A673 (cell line): ENCODE measurements around the gene DLX1. TPM values are rescaled to one million over a fixed set of nuclear protein-coding genes. Genes with fewer than 3 reads are reported as not detected.
A peak's percentile ranks its signal among the peaks of the same experiment; 100 is the strongest.

ENCODE experiments used
- BruUV-seq: library from RNA; stranded (reverse); fragments of 400-500 nt; replicated peaks from 2 replicates; lab custom pipeline; 2021; lab: Mats Ljungman, UMichigan
- CTCF ChIA-PET: fragments of 300-600 bp; sonication (Branson Sonifier 250); formaldehyde crosslinking; loops from one replicate; lab custom pipeline; 2022; ENCODE audit warnings: antibody characterized with exemption; lab: Charles Lee
- POLR2A ChIA-PET: fragments of 300-600 bp; sonication (Branson Sonifier 250); formaldehyde crosslinking; loops from one replicate; lab custom pipeline; 2022; ENCODE audit warnings: antibody characterized with exemption; ENCODE audit not compliant: low non-redundant PET; lab: Charles Lee
- DNase-seq: peaks from one replicate; pipeline ENCODE4 v3.0.0-alpha.2; 2015; ENCODE audit warnings: low spot score
- H3K27ac ChIP-seq: fragments of 200-600 bp; sonication (generic); 2 replicates; pipeline ENCODE4 v1.5.1; 2016; ENCODE audit warnings: mixed run types, low read depth, mild to moderate bottlenecking, mixed read lengths, antibody characterized with exemption, low read length; ENCODE audit not compliant: poor library complexity, severe bottlenecking
- H3K27me3 ChIP-seq: fragments of 200-600 bp; sonication (generic); replicated peaks from 2 replicates; pipeline ENCODE4 v1.6.1; 2017; ENCODE audit warnings: mixed run types, low read depth, mild to moderate bottlenecking, mixed read lengths, antibody characterized with exemption, low read length; ENCODE audit not compliant: insufficient read depth, poor library complexity
- H3K36me3 ChIP-seq: fragments of 200-600 bp; sonication (generic); 2 replicates; pipeline ENCODE4 v1.6.1; 2016; ENCODE audit warnings: mixed run types, mild to moderate bottlenecking, mixed read lengths, antibody characterized with exemption, low read length; ENCODE audit not compliant: insufficient read depth, poor library complexity, severe bottlenecking
- H3K4me1 ChIP-seq: fragments of 200-600 bp; sonication (generic); 2 replicates; pipeline ENCODE4 v1.6.1; 2017; ENCODE audit warnings: mixed run types, mild to moderate bottlenecking, mixed read lengths, antibody characterized with exemption, low read length; ENCODE audit not compliant: insufficient read depth, poor library complexity, severe bottlenecking
- H3K4me3 ChIP-seq: fragments of 200-600 bp; sonication (generic); 2 replicates; pipeline ENCODE4 v1.5.1; 2016; ENCODE audit warnings: low read depth, mixed run types, mild to moderate bottlenecking, mixed read lengths, low read length; ENCODE audit not compliant: poor library complexity, severe bottlenecking
- H3K9me3 ChIP-seq: fragments of 200-600 bp; sonication (generic); 2 replicates; pipeline ENCODE4 v1.6.1; 2016; ENCODE audit warnings: mixed run types, low read depth, mild to moderate bottlenecking, mixed read lengths, antibody characterized with exemption, low read length; ENCODE audit not compliant: poor library complexity, severe bottlenecking
- EZH2 ChIP-seq: fragments of 200-600 bp; sonication (generic); IDR thresholded peaks from 2 replicates; pipeline ENCODE4 v1.6.1; 2017; ENCODE audit warnings: borderline replicate concordance, low read depth, mild to moderate bottlenecking, mixed read lengths, antibody characterized with exemption, low read length; ENCODE audit not compliant: poor library complexity, severe bottlenecking
- intact Hi-C: fragments of 100-400 bp; cut with micrococcal nuclease; formaldehyde crosslinking; loops from one replicate; pipeline ENCODE4 v1.10.0; 2022; ENCODE audit not compliant: unreplicated experiment
- total RNA-seq: library from RNA; stranded (reverse); gene quantifications from 2 replicates; pipeline ENCODE4 v1.2.3, GENCODE V29; 2021
- TF ChIP-seq, protein P1 (sequence below): fragments of 300-800, 200-600 bp; sonication (generic); conservative IDR thresholded peaks from 2 replicates; pipeline ENCODE4 v1.5.1; 2017; ENCODE audit warnings: low read depth, mild to moderate bottlenecking, antibody characterized with exemption, low read length, moderate library complexity, mixed read lengths

The DLX1 gene
- total RNA-seq, 1 experiment from 2014 or later: 33.2 TPM

DNA sequence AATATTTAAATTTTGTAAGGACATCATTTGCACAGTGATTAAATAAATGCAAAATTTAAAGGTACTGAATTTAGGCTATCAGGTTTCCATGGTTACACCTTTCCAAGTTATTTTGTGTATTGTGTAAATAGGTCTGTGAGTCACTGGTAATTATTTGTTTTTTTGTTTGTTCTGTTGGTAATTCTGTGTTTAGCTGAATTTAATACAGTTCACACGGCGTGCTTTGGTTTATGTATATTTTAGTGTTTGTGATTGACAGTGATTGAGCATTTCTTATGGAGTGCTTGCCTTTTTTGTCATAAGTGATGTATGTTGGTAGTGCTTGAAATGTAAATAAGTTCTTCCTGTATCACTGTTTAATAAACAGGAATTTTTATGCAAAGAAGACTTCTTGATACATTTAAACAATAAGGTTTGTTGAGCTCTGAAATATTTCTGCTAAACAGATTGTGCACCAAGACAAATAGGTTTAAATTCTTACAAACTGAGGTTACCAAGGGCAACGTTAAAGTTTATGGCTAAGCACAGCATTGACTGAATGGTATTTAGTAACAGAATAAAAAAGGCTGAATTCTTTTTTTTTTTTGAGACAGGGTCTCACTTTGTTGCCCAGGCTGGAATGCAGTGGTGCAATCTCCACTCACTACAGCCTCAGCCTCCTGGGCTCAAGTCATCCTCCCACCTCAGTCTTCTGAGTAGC, 38.3 kb upstream of the DLX1 start:
- Histone ChIP-seq H3K4me3 (no peak overlapping the region), H3K27ac (peak overlapping the region; percentile 89), H3K36me3 (no peaks in the 10 kb centered on the region), H3K4me1 (peaks cover 39% of the 10 kb centered on the region), H3K9me3 (no peaks in the 10 kb centered on the region), H3K27me3 (no peaks in the 10 kb centered on the region)
- CTCF ChIA-PET: interaction anchor here (0.6 kb wide), 1 partner anchor 1242 kb away, joined by 4 read pairs; no protein-coding TSS in a partner anchor
- DNase-seq: no peak
- TF ChIP-seq EZH2: no peak
- TF ChIP-seq, protein P1, sequence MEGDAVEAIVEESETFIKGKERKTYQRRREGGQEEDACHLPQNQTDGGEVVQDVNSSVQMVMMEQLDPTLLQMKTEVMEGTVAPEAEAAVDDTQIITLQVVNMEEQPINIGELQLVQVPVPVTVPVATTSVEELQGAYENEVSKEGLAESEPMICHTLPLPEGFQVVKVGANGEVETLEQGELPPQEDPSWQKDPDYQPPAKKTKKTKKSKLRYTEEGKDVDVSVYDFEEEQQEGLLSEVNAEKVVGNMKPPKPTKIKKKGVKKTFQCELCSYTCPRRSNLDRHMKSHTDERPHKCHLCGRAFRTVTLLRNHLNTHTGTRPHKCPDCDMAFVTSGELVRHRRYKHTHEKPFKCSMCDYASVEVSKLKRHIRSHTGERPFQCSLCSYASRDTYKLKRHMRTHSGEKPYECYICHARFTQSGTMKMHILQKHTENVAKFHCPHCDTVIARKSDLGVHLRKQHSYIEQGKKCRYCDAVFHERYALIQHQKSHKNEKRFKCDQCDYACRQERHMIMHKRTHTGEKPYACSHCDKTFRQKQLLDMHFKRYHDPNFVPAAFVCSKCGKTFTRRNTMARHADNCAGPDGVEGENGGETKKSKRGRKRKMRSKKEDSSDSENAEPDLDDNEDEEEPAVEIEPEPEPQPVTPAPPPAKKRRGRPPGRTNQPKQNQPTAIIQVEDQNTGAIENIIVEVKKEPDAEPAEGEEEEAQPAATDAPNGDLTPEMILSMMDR: no peak
- POLR2A ChIA-PET: no interaction called here
- intact Hi-C loops: no loop called here
- no TSS peak for BruUV-seq

DNA sequence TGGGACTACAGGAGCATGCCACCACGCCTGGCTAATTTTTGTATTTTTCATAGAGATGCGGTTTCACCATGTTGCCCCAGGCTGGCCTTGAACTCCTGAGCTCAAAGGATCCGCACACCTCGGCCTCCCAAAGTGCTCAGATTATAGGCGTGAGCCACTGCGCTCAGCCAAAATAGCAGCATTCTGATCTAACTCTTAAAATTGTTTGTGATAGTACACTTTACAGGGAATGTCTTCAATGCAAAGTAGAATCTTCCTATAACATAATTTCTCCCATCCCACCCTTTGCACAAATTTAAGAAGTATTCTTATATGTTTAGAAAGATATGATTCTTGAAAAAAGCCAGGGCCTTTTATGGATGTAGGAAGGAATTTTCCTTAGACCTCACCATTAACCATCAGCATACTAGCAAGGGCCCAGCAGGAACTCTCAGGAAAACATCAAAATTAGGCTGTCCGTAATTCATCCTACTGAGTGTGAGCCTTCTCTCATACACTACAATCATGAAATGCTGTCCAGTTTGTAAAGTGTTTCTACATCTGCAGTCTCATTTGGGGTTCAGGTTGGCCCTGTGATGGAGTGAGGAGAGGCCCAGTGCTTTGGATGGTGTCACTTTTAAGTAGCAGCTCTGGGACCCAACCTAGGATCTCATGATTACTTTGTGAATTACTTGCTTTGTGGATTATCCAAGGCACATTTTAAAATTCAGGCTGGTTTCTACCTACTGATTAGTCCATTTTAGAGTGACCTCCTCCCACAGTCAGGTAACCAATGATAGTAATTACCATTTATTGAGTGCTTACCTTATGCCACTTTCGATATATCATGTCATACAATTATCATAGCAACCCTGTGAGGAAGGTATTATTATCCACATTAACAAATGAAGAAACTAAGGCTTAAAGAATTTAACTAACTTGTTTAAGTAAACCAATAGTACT, 37.5 kb upstream of the DLX1 start:
- no peaks in the 10 kb centered on the region for H3K9me3 ChIP-seq
- CTCF ChIA-PET: no interaction called here
- POLR2A ChIA-PET: no interaction called here
- BruUV-seq: no TSS peak
- intact Hi-C loops: no loop called here
- no peak overlapping the region for H3K4me3 ChIP-seq
- H3K36me3 ChIP-seq: no peaks in the 10 kb centered on the region
- no peaks in the 10 kb centered on the region for H3K27me3 ChIP-seq
- H3K27ac ChIP-seq: no peak overlapping the region
- peaks cover 47% of the 10 kb centered on the region for H3K4me1 ChIP-seq
- no peak for DNase-seq
- TF ChIP-seq, protein P1: no peak
- no peak for TF ChIP-seq EZH2

DNA sequence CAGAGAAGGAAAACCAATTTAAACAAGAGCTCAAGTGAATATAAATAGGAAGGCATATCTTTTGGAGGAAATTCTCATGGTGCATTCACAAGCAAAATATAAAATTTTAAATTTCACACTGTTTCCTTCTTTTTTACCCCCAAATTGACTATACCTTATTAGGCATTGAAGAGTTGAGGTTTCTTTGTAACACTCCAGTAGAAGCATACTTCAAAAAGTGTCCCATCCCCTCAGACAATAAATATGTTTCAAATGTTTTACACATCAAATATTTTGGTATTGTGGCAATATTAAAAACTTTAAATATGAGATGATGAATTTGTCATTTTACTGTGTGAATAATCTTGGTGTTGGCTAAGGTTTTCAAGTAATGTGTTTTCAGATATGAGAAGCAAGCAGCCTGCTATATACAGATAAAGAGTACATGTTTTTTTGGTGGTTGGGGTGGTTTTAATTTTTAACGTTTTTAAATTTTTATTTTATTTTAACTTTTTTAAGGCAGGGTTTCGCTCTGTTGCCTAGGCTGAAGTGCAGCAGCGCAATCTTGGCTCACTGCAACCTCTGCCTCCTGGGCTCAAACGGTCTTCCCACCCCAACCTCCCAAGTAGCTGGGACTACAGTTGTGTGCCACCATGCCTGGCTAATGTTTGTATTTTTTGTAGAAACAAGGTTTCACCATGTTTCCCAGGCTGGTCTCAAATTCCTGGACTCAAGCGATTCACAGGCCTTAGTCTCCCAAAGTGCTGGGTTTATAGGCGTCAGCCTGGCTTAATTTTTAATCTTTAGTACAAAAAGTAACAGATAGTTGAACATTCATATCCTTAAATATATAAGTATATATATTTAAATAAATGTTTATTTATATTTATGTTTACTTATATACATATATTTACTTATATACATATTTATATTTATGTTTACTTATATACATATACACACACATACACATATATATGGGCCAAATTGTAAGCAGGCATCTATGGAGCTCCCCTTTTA, 36.5 kb upstream of the DLX1 start:
- Histone ChIP-seq H3K36me3 (no peaks in the 10 kb centered on the region), H3K9me3 (no peaks in the 10 kb centered on the region), H3K27me3 (no peaks in the 10 kb centered on the region), H3K4me1 (peaks cover 56% of the 10 kb centered on the region), H3K27ac (no peak overlapping the region), H3K4me3 (no peak overlapping the region)
- no TSS peak for BruUV-seq
- DNase-seq: no peak
- intact Hi-C loops: no loop called here
- POLR2A ChIA-PET: no interaction called here
- CTCF ChIA-PET: no interaction called here
- no peak for TF ChIP-seq EZH2
- TF ChIP-seq, protein P1: no peak
